Ovary (tissue), 9 donors: ENCODE data around the gene ADGRF1. TPM values are rescaled to one million over a fixed set of nuclear protein-coding genes. Genes with fewer than 3 reads are reported as not detected.

Experiments used
- DNase-seq, 5 donors: peaks; one replicate each; pipeline ENCODE4 v3.0.0-alpha.2; 2019 to 2020
- H3K27ac ChIP-seq, 2 donors: fragments of 200-600 bp; one replicate each; pipeline versions ENCODE4 v1.5.1 to v1.8.0; 2019 to 2022
- H3K27me3 ChIP-seq: fragments of 200-600 bp; one replicate; pipeline ENCODE4 v1.8.0; 2022
- H3K36me3 ChIP-seq: fragments of 200-600 bp; sonication (generic); one replicate; pipeline ENCODE4 v1.5.1; 2019
- H3K4me1 ChIP-seq: one replicate; pipeline ENCODE4 v1.8.1; 2013; ENCODE audit warnings: mild to moderate bottlenecking, moderate library complexity; ENCODE audit not compliant: insufficient read depth
- H3K4me3 ChIP-seq: fragments of 200-600 bp; sonication (generic); one replicate; pipeline ENCODE4 v1.5.1; 2017
- H3K9me3 ChIP-seq, 2 donors: fragments of 200-600 bp in 1 of 2; sonication (generic) in 1 of 2; one replicate each; pipeline versions ENCODE4 v1.5.1 to v1.8.1; 2013 to 2019; ENCODE audit warnings: mild to moderate bottlenecking in 1 of 2, moderate library complexity in 1 of 2
- CTCF ChIP-seq, 3 donors: fragments of 450-650 bp in 2 of 3; fragments of 200-600 bp in 1 of 3; IDR thresholded peaks; one replicate each; pipeline versions ENCODE4 v1.5.1 to v1.8.0; 2016 to 2022; ENCODE audit warnings: antibody characterized with exemption in 3 of 3, mild to moderate bottlenecking in 1 of 3
- EP300 ChIP-seq: sonication (generic); formaldehyde crosslinking; IDR thresholded peaks from one replicate; pipeline ENCODE4 v1.6.1; 2017; ENCODE audit warnings: antibody characterized with exemption
- POLR2A ChIP-seq: fragments of 450-650 bp; IDR thresholded peaks from one replicate; pipeline ENCODE4 v1.6.1; 2017; ENCODE audit warnings: antibody characterized with exemption, mild to moderate bottlenecking, moderate library complexity
- WGBS, 3 donors: extraction: QIAGEN DNeasy Blood & Tissue Kit in 1 of 3; methylation state at CpG; one replicate each; pipeline versions ENCODE4 v1.1.5 to v1.1.7; 2013 to 2017; 5-methylcytosine and 5-hydroxymethylcytosine counted together
- intact Hi-C, 4 donors: fragments of 100-400 bp; cut with DNase I; formaldehyde crosslinking; loops; one replicate each; pipeline versions ENCODE4 v1.11.0 to v1.15.1; 2022 to 2023
- polyA plus RNA-seq, 2 donors: library from polyadenylated mRNA; stranded (reverse); fragments of 200-250 nt in 1 of 2; fragments of 350-450 nt in 1 of 2; fragmentation: Illumina TruSeq in 1 of 2; extraction: RNeasy Lipid Tissue Mini Kit (QIAGEN cat#74804) in 1 of 2; gene quantifications; one replicate each; pipeline ENCODE4 v1.2.3, GENCODE V29; 2013 to 2014
- total RNA-seq, 7 donors: library from RNA; depleted of rRNA in 2 of 7; stranded (reverse); fragments of >200 nt in 2 of 7; fragmentation: NEBNext Ultra II Directional in 3 of 7; extraction: Animal tissue kit (Norgen Biotek cat#: 25700) in 3 of 7; gene quantifications; one replicate each; pipeline versions ENCODE4 v1.1.0 to v1.2.4, GENCODE V29; 2016 to 2023
- donor health status: DM: no; HTN: no; CAD: no; lungs with moderate emphysema.
- donor health status: DM: no; HTN: no; CAD: no.
- donor health status: Bipolar disorder and iron deficiency.
- donor health status: DM: yes; HTN: yes; CAD: no.
- donor health status: DM: no; HTN: no; CAD: no.
- donor health status: DM: yes; HTN: yes; CAD: no.

Gene ADGRF1
- total and polyA plus RNA-seq, 9 donors: 0.11 to 1.2 (median 0.24) TPM; not detected in 6

- TF ChIP-seq CTCF (IDR thresholded peaks at IDR 0.05) (no peak), POLR2A (no peak), EP300 (no peak)
- DNase-seq: no peak
- H3K27ac ChIP-seq: no peak overlapping the region
- H3K4me1 ChIP-seq: no peaks in the 10 kb centered on the region
- H3K27me3 ChIP-seq: no peaks in the 10 kb centered on the region
- no peaks in the 10 kb centered on the region for H3K36me3 ChIP-seq
- intact Hi-C loops: no loop called here
- whole genome bisulfite sequencing, 3 donors: 35 to 77% (median 41%) methylated on average over 1 of the region's 1 CpG
- no peaks in the 10 kb centered on the region for H3K9me3 ChIP-seq
- no peak overlapping the region for H3K4me3 ChIP-seq
These were observed 18.6 kb downstream of the ADGRF1 start for GRCh38 chr6:47023573-47023972.

GRCh38 chr6:47022191-47022590 is 19.9 kb downstream of the ADGRF1 start:
- H3K4me1 ChIP-seq: no peaks in the 10 kb centered on the region
- no peak overlapping the region for H3K27ac ChIP-seq
- H3K4me3 ChIP-seq: no peak overlapping the region
- DNase-seq: no peak
- H3K9me3 ChIP-seq: no peaks in the 10 kb centered on the region
- H3K36me3 ChIP-seq: no peaks in the 10 kb centered on the region
- no peak for TF ChIP-seq POLR2A
- TF ChIP-seq EP300: no peak
- TF ChIP-seq CTCF (IDR thresholded peaks at IDR 0.05): no peak
- intact Hi-C loops: no loop called here
- WGBS, 3 donors: 94 to 96% (median 94%) methylated on average over 3 of the region's 3 CpGs
- H3K27me3 ChIP-seq: no peaks in the 10 kb centered on the region

- Histone ChIP-seq H3K4me3 (no peak overlapping the region), H3K4me1 (no peaks in the 10 kb centered on the region), H3K27ac (no peak overlapping the region), H3K36me3 (no peaks in the 10 kb centered on the region), H3K27me3 (no peaks in the 10 kb centered on the region), H3K9me3 (no peaks in the 10 kb centered on the region)
- DNase-seq: no peak
- TF ChIP-seq CTCF (IDR thresholded peaks at IDR 0.05) (no peak), EP300 (no peak), POLR2A (no peak)
- WGBS, 3 donors: 70 to 85% (median 82%) methylated on average over 5 of the region's 5 CpGs
- intact Hi-C loops: no loop called here
These were observed 22.2 kb downstream of the ADGRF1 start for GRCh38 chr6:47019941-47020340.

GRCh38 chr6:47016909-47017308 is 25.2 kb downstream of the ADGRF1 start:
- WGBS, 3 donors: 94 to 97% (median 96%) methylated on average over 2 of the region's 2 CpGs
- DNase-seq: no peak
- Histone ChIP-seq H3K4me1 (no peaks in the 10 kb centered on the region), H3K4me3 (no peak overlapping the region), H3K36me3 (no peaks in the 10 kb centered on the region), H3K27ac (no peak overlapping the region), H3K27me3 (no peaks in the 10 kb centered on the region), H3K9me3 (no peaks in the 10 kb centered on the region)
- intact Hi-C loops: no loop called here
- TF ChIP-seq POLR2A (no peak), CTCF (IDR thresholded peaks at IDR 0.05) (no peak), EP300 (no peak)

- TF ChIP-seq EP300 (no peak), POLR2A (no peak), CTCF (IDR thresholded peaks at IDR 0.05) (no peak)
- Histone ChIP-seq H3K4me1 (no peaks in the 10 kb centered on the region), H3K27ac (no peak overlapping the region), H3K4me3 (no peak overlapping the region), H3K36me3 (no peaks in the 10 kb centered on the region), H3K9me3 (no peaks in the 10 kb centered on the region), H3K27me3 (no peaks in the 10 kb centered on the region)
- intact Hi-C loops: no loop called here
- 77 to 80% (median 79%) methylated on average over 4 of the region's 4 CpGs for WGBS, 3 donors
- no peak for DNase-seq
These were observed 25.9 kb downstream of the ADGRF1 start for GRCh38 chr6:47016261-47016660.
